Activated naive CD4-positive, alpha-beta T cell treated with anti-CD3 and anti-CD28 coated beads, Interleukin-2, amount 50 U/mL, for 16 hours (primary cell): Measurements from ENCODE around the gene DPYSL4.

ENCODE experiments used
- DNase-seq: peaks from one replicate; pipeline ENCODE4 v3.0.0-alpha.2; 2020

Gene DPYSL4

GRCh38 chr10:132197271-132198067, 10.7 kb downstream of the DPYSL4 start:
- DNase-seq = no peak

- DNase-seq = no peak
These were observed 11.3 kb downstream of the DPYSL4 start for GRCh38 chr10:132198068-132198370.

GRCh38 chr10:132198381-132199181, 11.8 kb downstream of the DPYSL4 start:
- DNase-seq = no peak

DNA sequence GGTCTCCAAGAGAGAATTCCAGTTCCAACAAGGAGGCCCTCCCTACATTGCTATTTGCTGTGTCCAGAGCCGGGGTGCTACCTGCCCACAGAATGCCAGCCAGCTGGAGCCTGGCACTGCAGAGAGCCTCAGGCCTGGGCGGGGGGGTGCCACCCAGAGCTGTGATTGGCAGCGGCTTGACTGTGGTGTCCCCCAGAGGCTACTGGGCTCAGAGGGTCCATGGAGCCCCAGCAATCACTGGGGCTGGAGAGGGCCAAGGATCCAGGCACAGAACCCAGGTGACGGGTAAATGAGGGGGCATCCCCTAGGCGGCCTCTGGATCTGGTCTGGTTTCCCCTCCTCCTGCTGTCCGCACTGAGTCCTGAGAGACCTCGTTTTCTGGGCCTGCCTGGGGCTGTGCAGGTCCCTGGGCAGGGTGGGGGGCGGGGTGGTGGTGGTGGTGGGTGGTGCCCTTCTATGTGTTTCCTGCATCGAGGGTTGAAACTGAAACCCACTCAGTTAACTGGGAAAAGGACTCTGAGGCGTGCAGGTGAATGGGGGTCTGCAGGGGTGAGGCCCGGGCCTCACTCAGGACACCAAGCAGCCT, 12.6 kb downstream of the DPYSL4 start:
- DNase-seq = no peak

DNA sequence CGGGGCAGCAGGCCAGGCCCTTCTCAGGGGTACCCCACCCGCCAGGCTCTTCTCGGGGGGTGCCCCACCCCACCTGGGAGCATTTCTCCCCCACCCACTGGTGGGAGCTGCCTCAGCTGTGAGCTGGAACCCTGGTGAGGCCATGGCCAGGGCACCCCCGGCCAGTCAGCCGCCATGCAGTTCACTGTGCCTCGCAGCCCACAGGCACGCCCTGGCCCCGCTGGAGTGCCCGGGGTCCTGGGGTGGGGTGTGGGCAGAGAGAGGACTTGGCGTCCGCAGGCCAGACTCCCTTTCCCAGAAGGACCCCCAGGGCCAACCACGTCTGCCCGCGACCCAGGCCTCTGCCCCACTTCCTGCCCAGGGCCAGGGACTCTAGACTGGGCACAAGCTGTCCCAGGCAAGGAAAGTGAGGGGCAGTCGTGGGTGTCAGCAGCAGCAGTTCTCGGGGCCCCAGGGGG, 13.1 kb downstream of the DPYSL4 start:
- DNase-seq = no peak

- DNase-seq = no peak
These were observed 13.8 kb downstream of the DPYSL4 start for GRCh38 chr10:132200344-132201110.

DNA sequence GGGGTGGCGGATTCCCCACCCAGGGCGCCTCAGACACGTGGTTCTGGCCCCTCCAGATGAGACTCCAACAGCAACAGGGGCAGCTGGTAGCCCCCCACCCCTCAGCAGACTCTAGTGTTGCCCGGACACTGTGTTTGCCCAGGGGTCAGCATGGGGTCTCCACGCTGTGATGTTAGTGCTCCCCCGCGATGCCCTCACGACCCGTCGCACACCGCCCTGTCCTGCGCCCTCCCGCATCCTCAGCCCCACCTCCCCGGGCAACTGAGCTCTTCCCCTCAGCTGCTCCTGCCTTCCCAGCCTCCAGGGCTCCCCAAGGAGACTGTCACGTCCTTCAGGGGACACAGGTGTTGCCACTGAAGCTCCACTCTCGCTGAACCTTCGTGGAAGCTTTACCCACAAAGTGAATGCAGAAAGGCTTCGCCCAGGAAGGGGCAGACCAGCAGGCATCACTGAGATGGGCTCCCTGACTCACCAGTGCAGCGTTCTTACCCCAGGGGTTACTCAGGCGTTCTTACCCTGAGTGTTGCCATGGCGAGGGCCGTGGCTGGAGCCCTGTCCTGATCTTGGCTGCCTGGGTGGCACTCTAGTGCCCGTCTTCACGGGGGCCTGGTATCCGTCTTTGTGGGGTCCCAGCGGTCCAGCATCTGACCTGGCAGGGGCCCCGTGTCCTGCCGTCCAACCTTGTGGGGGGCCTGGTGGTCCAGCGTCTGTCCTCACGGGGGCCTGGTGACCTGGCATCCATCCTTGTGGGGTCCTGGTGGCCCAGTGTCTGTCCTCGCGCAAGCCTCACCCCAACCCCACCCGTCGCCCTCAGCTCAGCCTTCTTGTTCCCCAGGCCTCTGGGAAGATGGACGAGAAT, 14.6 kb downstream of the DPYSL4 start:
- DNase-seq = no peak

GRCh38 chr10:132202070-132202970, 15.6 kb downstream of the DPYSL4 start:
- DNase-seq = no peak

GRCh38 chr10:132203256-132204077, 16.7 kb downstream of the DPYSL4 start:
- no peak for DNase-seq

DNA sequence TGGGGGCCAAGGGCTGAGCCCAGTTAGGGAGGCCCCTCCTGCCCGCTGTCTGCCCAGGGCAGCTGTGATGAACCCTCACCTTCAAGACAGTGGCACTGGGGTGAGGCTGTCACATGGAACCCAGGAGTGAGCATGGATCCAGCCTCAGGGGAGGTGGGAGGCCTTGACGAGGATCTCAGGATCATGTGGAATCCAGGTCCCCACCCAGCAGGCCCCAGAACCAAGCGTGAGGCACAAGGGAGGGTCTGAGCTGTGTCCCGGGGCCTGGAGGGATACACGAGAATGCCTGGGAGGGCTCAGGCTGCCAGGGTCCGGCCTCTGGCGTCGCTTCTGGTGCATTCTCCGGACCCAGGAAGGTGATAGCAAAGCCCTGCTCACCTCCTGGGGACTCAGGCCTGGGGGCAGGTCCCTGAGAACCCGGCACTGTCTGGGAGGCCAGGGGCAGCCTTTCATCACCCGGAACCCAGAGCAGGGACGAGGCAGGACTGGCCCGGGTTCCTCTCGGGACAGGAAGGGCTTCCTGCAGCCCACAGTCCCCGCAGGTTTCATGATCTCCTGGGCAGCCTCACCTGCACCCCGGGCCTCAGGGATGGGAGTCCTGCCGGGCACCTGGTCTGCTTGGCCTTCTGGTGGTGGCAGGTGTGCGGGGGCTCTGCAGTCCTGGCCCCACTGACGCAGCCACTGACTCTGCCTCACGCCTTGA, 17.5 kb downstream of the DPYSL4 start:
- no peak for DNase-seq

- DNase-seq = no peak
These were observed 18.2 kb downstream of the DPYSL4 start for GRCh38 chr10:132204781-132205473.

DNA sequence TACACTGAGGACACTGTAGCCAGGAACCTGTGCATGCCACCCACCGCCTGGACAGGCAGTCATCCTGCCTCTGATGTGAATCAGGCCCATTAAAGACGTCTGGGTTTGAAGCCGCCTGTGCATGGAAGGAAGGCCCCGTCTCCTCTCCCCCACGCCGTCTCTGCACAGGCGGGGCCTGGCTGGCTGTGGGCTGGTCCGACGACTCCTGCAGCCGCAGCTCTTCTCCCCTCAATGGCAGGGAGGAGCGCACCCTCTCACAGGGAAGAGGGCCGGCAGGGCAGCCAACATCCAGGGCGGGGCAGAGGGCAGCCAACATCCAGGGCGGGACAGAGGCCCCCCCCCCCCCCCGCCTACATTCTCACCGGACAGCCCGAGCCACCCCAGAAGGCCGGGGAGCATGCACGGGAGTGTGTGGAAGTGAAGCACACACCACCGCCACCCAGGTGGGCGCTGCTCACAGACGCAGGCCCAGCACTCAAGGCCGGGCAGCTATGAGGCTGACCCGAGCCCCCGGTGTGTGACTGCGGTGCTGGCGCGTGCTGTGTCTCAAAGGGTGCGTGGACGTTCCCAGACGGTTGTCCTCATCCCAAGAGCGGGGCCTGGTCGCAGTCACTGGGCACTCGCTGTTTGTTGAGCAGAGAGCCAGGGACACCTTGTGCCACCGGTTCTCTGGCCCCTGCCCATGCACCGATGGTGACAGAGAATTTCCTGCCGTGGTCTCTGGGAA, 19.1 kb downstream of the DPYSL4 start:
- DNase-seq = no peak

- DNase-seq = no peak
These were observed 19.6 kb downstream of the DPYSL4 start for GRCh38 chr10:132206377-132206745.

DNA sequence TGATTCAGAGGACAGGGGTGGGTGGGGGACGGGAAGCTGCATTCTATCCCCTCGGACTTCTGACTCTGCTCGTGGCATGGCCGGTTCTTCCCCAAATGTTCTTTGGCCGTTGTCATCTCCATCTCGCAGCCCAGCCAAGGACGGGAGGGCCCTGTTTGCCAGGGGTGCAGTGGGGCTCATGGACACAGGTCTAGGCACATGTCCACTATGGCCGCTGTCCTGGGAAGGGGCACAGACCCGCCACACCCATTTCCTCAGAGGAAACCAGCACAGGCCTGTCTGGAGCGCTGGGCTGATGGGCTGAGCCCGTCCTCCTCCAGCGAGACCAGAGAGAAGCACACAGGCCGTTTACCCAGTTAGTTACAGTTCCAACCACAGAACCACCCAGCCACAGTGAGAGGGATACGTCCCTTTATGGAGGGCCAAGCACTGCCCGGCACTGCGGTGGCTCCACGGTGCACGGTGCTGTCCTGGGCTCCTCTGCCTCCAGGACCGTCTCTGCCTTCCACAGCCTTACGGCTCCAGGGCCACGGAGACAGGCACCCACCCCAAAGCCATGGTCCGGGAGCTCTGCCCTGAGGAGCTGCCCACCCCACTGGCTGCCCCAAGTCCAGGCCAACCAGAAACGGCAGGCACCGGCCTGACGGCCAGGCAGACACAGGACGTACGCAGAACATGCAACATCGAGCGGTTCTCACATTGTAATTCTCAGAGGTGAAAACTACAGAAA, 20.2 kb downstream of the DPYSL4 start:
- DNase-seq = no peak

GRCh38 chr10:132207536-132208461, 21.1 kb downstream of the DPYSL4 start:
- no peak for DNase-seq

GRCh38 chr10:132208462-132209050, 21.8 kb downstream of the DPYSL4 start:
- no peak for DNase-seq
